H1 (cell line): ENCODE results near the gene ARMC5. TPM values are rescaled to one million over a fixed set of nuclear protein-coding genes. Genes with fewer than 3 reads are reported as not detected.

Experiments
- CTCF ChIA-PET: fragments of 300-600 bp; sonication (Branson Sonifier 250); formaldehyde crosslinking; loops from one replicate; lab custom pipeline; 2021; ENCODE audit not compliant: partially characterized antibody; lab: Charles Lee
- POLR2A ChIA-PET: fragments of 300-600 bp; sonication (Branson Sonifier 250); formaldehyde crosslinking; loops from one replicate; lab custom pipeline; 2021; ENCODE audit warnings: inconsistent platforms; ENCODE audit not compliant: partially characterized antibody; lab: Charles Lee
- DNase-seq, 2 experiments: peaks; one replicate each; pipeline versions ENCODE4 v3.0.0 to v3.0.0-alpha.2; 2010 to 2022; ENCODE audit warnings: low spot score in 2 of 2, low read depth in 1 of 2, mixed read lengths in 1 of 2
- FAIRE-seq: peaks from 2 replicates; lab custom pipeline; 2011; peaks lifted over from hg19 to GRCh38; lab: Jason Lieb, UNC
- H2AFZ ChIP-seq: 2 replicates; pipeline ENCODE4 v1.8.1; 2012; ENCODE audit warnings: low read length, inconsistent platforms
- H2AK5ac ChIP-seq: 2 replicates; pipeline ENCODE4 v1.6.1; 2013; ENCODE audit warnings: low read depth, low read length
- H2BK120ac ChIP-seq: replicated peaks from 2 replicates; pipeline ENCODE3; 2013; ENCODE audit warnings: low read depth, low read length, inconsistent platforms
- H2BK12ac ChIP-seq: 2 replicates; pipeline ENCODE4 v1.6.1; 2013; ENCODE audit warnings: low read depth, low read length
- H2BK15ac ChIP-seq: 2 replicates; pipeline ENCODE4 v1.6.1; 2013; ENCODE audit warnings: low read length
- H2BK20ac ChIP-seq: 2 replicates; pipeline ENCODE4 v1.6.1; 2013; ENCODE audit warnings: low read length
- H2BK5ac ChIP-seq: 2 replicates; pipeline ENCODE4 v1.6.1; 2013; ENCODE audit warnings: low read depth, low read length
- H3K14ac ChIP-seq: 2 replicates; pipeline ENCODE4 v1.6.1; 2013; ENCODE audit warnings: inconsistent platforms; ENCODE audit not compliant: insufficient read length
- H3K18ac ChIP-seq: 2 replicates; pipeline ENCODE4 v1.6.1; 2013; ENCODE audit warnings: low read length; ENCODE audit errors: extremely low read depth
- H3K23ac ChIP-seq: 2 replicates; pipeline ENCODE4 v1.6.1; 2013; ENCODE audit warnings: inconsistent platforms; ENCODE audit not compliant: insufficient read length
- H3K23me2 ChIP-seq: 2 replicates; pipeline ENCODE4 v1.6.1; 2013; ENCODE audit warnings: low read depth, low read length
- H3K27ac ChIP-seq: 2 replicates; pipeline ENCODE4 v1.6.1; 2011; ENCODE audit warnings: low read depth, low read length, inconsistent platforms
- H3K27me3 ChIP-seq, 4 experiments: replicated peaks in 1 of 4; 1 replicate in 1 of 4; 2 replicates in 3 of 4; pipeline versions ENCODE4 v1.6.1 to v1.8.1; 2011 to 2013; ENCODE audit warnings: low read length in 3 of 4, mild to moderate bottlenecking in 3 of 4, inconsistent platforms in 2 of 4, mixed read lengths in 2 of 4, moderate library complexity in 1 of 4; ENCODE audit not compliant: control insufficient read depth in 3 of 4, insufficient read depth in 3 of 4; ENCODE audit errors: extremely low read depth in 1 of 4
- H3K36me3 ChIP-seq, 4 experiments: 2 replicates each; pipeline versions ENCODE4 v1.6.1 to v1.8.1; 2011 to 2013; ENCODE audit warnings: mild to moderate bottlenecking in 4 of 4, low read length in 3 of 4, moderate library complexity in 2 of 4, control low read depth in 1 of 4, inconsistent platforms in 1 of 4; ENCODE audit not compliant: insufficient read depth in 4 of 4, control insufficient read depth in 2 of 4
- H3K4ac ChIP-seq: replicated peaks from 2 replicates; pipeline ENCODE3; 2013; ENCODE audit warnings: low read length, low read depth, mixed read lengths, inconsistent platforms; ENCODE audit not compliant: insufficient read length
- H3K4me1 ChIP-seq, 4 experiments: replicated peaks in 1 of 4; 1 replicate in 1 of 4; 2 replicates in 3 of 4; pipeline versions ENCODE4 v1.6.1 to v1.8.1; 2011 to 2013; ENCODE audit warnings: low read length in 3 of 4, inconsistent platforms in 2 of 4, mixed read lengths in 1 of 4; ENCODE audit not compliant: insufficient read depth in 4 of 4, control insufficient read depth in 3 of 4
- H3K4me2 ChIP-seq, 2 experiments: 2 replicates each; pipeline versions ENCODE4 v1.6.1 to v1.8.1; 2011 to 2013; ENCODE audit warnings: low read depth in 2 of 2, low read length in 2 of 2, control low read depth in 1 of 2, inconsistent platforms in 1 of 2, mild to moderate bottlenecking in 1 of 2; ENCODE audit not compliant: insufficient read depth in 1 of 2
- H3K4me3 ChIP-seq, 4 experiments: fragments of 200-600, 300-600 bp in 1 of 4; sonication (generic), shearing (Covaris generic), sonication (Bioruptor Twin) in 1 of 4; 2 replicates each; pipeline versions ENCODE4 v1.5.1 to v1.8.1; 2011 to 2016; ENCODE audit warnings: low read length in 4 of 4, low read depth in 3 of 4, control low read depth in 2 of 4, inconsistent platforms in 2 of 4, mild to moderate bottlenecking in 2 of 4, mixed read lengths in 1 of 4, moderate library complexity in 1 of 4; ENCODE audit not compliant: insufficient read depth in 2 of 4; ENCODE audit errors: extremely low read depth in 1 of 4
- H3K56ac ChIP-seq: replicated peaks from 2 replicates; pipeline ENCODE3; 2013; ENCODE audit warnings: low read depth, mild to moderate bottlenecking, mixed read lengths, low read length, inconsistent platforms; ENCODE audit not compliant: insufficient read length
- H3K79me1 ChIP-seq: 2 replicates; pipeline ENCODE4 v1.6.1; 2013; ENCODE audit warnings: low read depth, low read length, control low read depth
- H3K79me2 ChIP-seq, 2 experiments: 2 replicates each; pipeline versions ENCODE4 v1.6.1 to v1.8.1; 2012 to 2013; ENCODE audit warnings: low read length in 2 of 2, mild to moderate bottlenecking in 2 of 2, inconsistent platforms in 1 of 2; ENCODE audit not compliant: insufficient read depth in 2 of 2, control insufficient read depth in 1 of 2
- H3K9ac ChIP-seq, 4 experiments: replicated peaks in 1 of 4; 1 replicate in 1 of 4; 2 replicates in 3 of 4; pipeline versions ENCODE4 v1.6.1 to v1.8.1; 2011 to 2013; ENCODE audit warnings: low read depth in 3 of 4, low read length in 3 of 4, control low read depth in 2 of 4, mild to moderate bottlenecking in 2 of 4, moderate library complexity in 2 of 4, inconsistent platforms in 1 of 4; ENCODE audit errors: extremely low read depth in 1 of 4
- H3K9me3 ChIP-seq, 2 experiments: 2 replicates each; pipeline versions ENCODE4 v1.6.1 to v1.8.1; 2012 to 2013; ENCODE audit warnings: mild to moderate bottlenecking in 2 of 2, moderate library complexity in 2 of 2, control low read depth in 1 of 2, inconsistent platforms in 1 of 2, low read depth in 1 of 2, low read length in 1 of 2, mixed read lengths in 1 of 2; ENCODE audit not compliant: insufficient read depth in 2 of 2
- H4K20me1 ChIP-seq, 2 experiments: replicated peaks in 1 of 2; 2 replicates each; pipeline versions ENCODE3 to v1.8.1; 2011 to 2013; ENCODE audit warnings: inconsistent platforms in 2 of 2, low read length in 2 of 2, mild to moderate bottlenecking in 1 of 2; ENCODE audit not compliant: insufficient read depth in 2 of 2, control insufficient read depth in 1 of 2
- H4K5ac ChIP-seq: 2 replicates; pipeline ENCODE4 v1.6.1; 2013; ENCODE audit warnings: low read length, low read depth, mixed read lengths, inconsistent platforms; ENCODE audit not compliant: insufficient read length
- H4K8ac ChIP-seq: 2 replicates; pipeline ENCODE4 v1.8.0; 2013; ENCODE audit warnings: mild to moderate bottlenecking, moderate library complexity, low read length, inconsistent platforms; ENCODE audit not compliant: insufficient read depth; ENCODE audit errors: extremely low read depth
- H4K91ac ChIP-seq: replicated peaks from 2 replicates; pipeline ENCODE3; 2013; ENCODE audit warnings: low read length, mixed read lengths, inconsistent platforms; ENCODE audit not compliant: insufficient read length
- CBX5 ChIP-seq: fragments of 300-800, 300-1000 bp; sonication (generic); IDR thresholded peaks from 2 replicates; pipeline ENCODE4 v1.7.1; 2016; ENCODE audit warnings: antibody characterized with exemption, low read length, low read depth
- CBX8 ChIP-seq: fragments of 300-800, 300-1000 bp; sonication (generic); IDR thresholded peaks from 2 replicates; pipeline ENCODE4 v1.7.1; 2016; ENCODE audit warnings: low read depth, low read length, borderline replicate concordance
- CHD1 ChIP-seq: IDR thresholded peaks from 2 replicates; pipeline ENCODE4 v1.6.1; 2012; ENCODE audit warnings: low read depth, low read length, improper control_type of control experiment
- EZH2 ChIP-seq: fragments of 200-600 bp; sonication (generic); IDR thresholded peaks from 2 replicates; pipeline ENCODE4 v1.7.1; 2012; ENCODE audit warnings: low read depth, mild to moderate bottlenecking, moderate library complexity, low read length, inconsistent platforms; ENCODE audit not compliant: severe bottlenecking
- SAP30 ChIP-seq: fragments of 300-600 bp; sonication (generic); IDR thresholded peaks from 2 replicates; pipeline ENCODE4 v1.7.1; 2012; ENCODE audit warnings: low read length, moderate library complexity, mild to moderate bottlenecking, inconsistent platforms; ENCODE audit not compliant: insufficient read depth, insufficient replicate concordance
- SUZ12 ChIP-seq: fragments of 200-600 bp; sonication (generic); IDR thresholded peaks from 2 replicates; pipeline ENCODE4 v1.6.1; 2012; ENCODE audit warnings: mild to moderate bottlenecking, inconsistent platforms, low read length, moderate library complexity, mixed read lengths
- polyA plus RNA-seq, 7 experiments: library from polyadenylated mRNA; depleted of rRNA in 3 of 7; stranded (reverse) in 5 of 7; unstranded in 2 of 7; fragments of >200 nt in 5 of 7; fragments of 200-250 nt in 2 of 7; gene quantifications; 1 replicate in 5 of 7; 2 replicates in 1 of 7; 4 replicates in 1 of 7; pipeline versions ENCODE4 v1.2.1 to v1.2.3, GENCODE V29; 2011 to 2013; ENCODE audit warnings: missing spikeins in 2 of 7, mixed read lengths in 2 of 7
- total RNA-seq: library from RNA; stranded (reverse); fragmentation: NEBNext Ultra II Directional; extraction: Animal tissue kit (Norgen Biotek cat#: 25700); gene quantifications from 2 replicates; pipeline ENCODE4 v1.2.1, GENCODE V29; 2021

Gene ARMC5
- total and polyA plus RNA-seq, 2 of the 8 experiments (the other 6 are each of a cell fraction or from before 2014, with no cell fraction given): 7.8 to 8.7 TPM

DNA sequence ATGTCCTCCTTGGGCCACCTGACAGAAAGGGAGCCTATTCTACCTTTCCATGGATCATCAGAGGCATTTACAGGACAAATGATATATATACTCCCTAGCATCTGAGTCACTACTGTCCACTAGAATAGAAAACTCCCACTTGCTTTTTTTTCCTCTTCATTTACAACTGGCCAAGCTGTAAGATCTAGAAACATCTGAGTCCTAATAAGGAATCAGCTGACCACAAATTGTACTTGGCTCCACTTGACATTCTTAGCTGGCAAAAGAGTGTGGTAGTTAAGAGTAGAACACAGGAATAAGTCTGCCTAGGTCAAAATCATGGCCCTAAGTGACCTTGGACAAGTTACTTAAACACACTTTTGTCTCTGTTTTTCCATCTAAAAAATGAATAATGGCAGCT lies 43.7 kb downstream of the ARMC5 start:
- Histone ChIP-seq H4K5ac (no peak overlapping the region), H3K79me2 (peaks cover 0 to 6% of the 10 kb centered on the region in 2 experiments; a peak in 1 of 4 replicates), H4K8ac (no peak overlapping the region), H3K23me2 (peaks cover 4% of the 10 kb centered on the region; the same call in 1 of the 2 replicates), H2BK120ac (no peak overlapping the region), H3K79me1 (0 out of 2 replicates have a peak, but pooled peaks cover 2% of the 10 kb centered on the region), H4K91ac (no peak overlapping the region), H2BK20ac (no peak overlapping the region), H3K56ac (no peak overlapping the region), H3K18ac (no peak overlapping the region), H3K4me2 (no peak overlapping the region), H2BK5ac (no peak overlapping the region), H2AK5ac (no peak overlapping the region), H3K14ac (no peak overlapping the region), H3K23ac (no peak overlapping the region), H3K4me3 (no peak overlapping the region), H3K27me3 (no peaks in the 10 kb centered on the region), H3K36me3 (peaks cover 0 to 3% (median under 1%) of the 10 kb centered on the region in 4 experiments; a peak in 1 of 8 replicates), H2BK12ac (no peak overlapping the region), H3K4ac (no peak overlapping the region), H4K20me1 (no peaks in the 10 kb centered on the region), H2BK15ac (no peak overlapping the region), H3K27ac (no peak overlapping the region), H3K4me1 (peaks cover 2 to 10% (median 7%) of the 10 kb centered on the region in 4 experiments), H3K9ac (no peak overlapping the region), H3K9me3 (no peaks in the 10 kb centered on the region), H2AFZ (no peak overlapping the region)
- DNase-seq: no peak
- ChIA-PET CTCF (interaction anchor here (0.6 to 1.6 kb wide), 7 partner anchors 8 to 208 kb away, joined by 3 to 7 read pairs (median 3); no protein-coding TSS in a partner anchor), POLR2A (interaction anchor here (1.1 to 10.6 kb wide), 2 partner anchors 15 to 26 kb away, joined by 3 to 69 read pairs; no protein-coding TSS in a partner anchor)
- no peak for FAIRE-seq
- TF ChIP-seq EZH2 (no peak), CBX5 (no peak), CHD1 (no peak), SAP30 (no peak), CBX8 (no peak), SUZ12 (no peak)
